Pancreas (tissue), 10 donors: ENCODE measurements around the gene CFAP100. TPM values are rescaled to one million over a fixed set of nuclear protein-coding genes. Genes with fewer than 3 reads are reported as not detected.

Experiments
- ATAC-seq, 4 donors: fragments of 200-7000 bp; cut with Tn5 transposase; one replicate each; pipeline versions ENCODE4 v1.8.0 to v1.9.1; 2020; ENCODE audit warnings: mild to moderate bottlenecking in 4 of 4, moderate library complexity in 4 of 4
- DNase-seq, 6 donors: peaks; one replicate each; pipeline ENCODE4 v3.0.0-alpha.2; 2020
- FAIRE-seq: peaks from 2 replicates; lab custom pipeline; 2012; peaks lifted over from hg19 to GRCh38; lab: Jason Lieb, UNC
- H3K27ac ChIP-seq, 4 donors: fragments of 200-600 bp; sonication (generic); 1 replicate in 3 of 4; 2 replicates in 1 of 4; pipeline versions ENCODE4 v1.5.0 to v1.8.0; 2020
- H3K27me3 ChIP-seq, 4 donors: fragments of 200-600 bp; one replicate each; pipeline ENCODE4 v1.8.0; 2021
- H3K36me3 ChIP-seq, 3 donors: fragments of 200-600 bp; sonication (generic) in 1 of 3; one replicate each; pipeline versions ENCODE4 v1.5.0 to v1.8.0; 2020 to 2021
- H3K4me1 ChIP-seq, 3 donors: fragments of 200-600 bp; one replicate each; pipeline ENCODE4 v1.8.0; 2021
- H3K4me3 ChIP-seq, 4 donors: fragments of 200-600 bp; sonication (generic) in 2 of 4; one replicate each; pipeline versions ENCODE4 v1.5.0 to v1.8.0; 2020 to 2021
- H3K9me3 ChIP-seq, 4 donors: fragments of 200-600 bp; one replicate each; pipeline ENCODE4 v1.8.0; 2021
- WGBS, 2 donors: extraction: QIAGEN DNeasy Blood & Tissue Kit; methylation state at CpG; one replicate each; pipeline ENCODE4 v1.1.7; 2013; 5-methylcytosine and 5-hydroxymethylcytosine counted together
- intact Hi-C, 3 donors: fragments of 100-400 bp; cut with DNase I; formaldehyde crosslinking; loops; one replicate each; pipeline versions ENCODE4 v1.11.1 to v1.14.2; 2022
- polyA plus RNA-seq, 2 donors: library from polyadenylated mRNA; stranded (reverse); fragments of 200-250 nt; gene quantifications; one replicate each; pipeline ENCODE4 v1.2.3, GENCODE V29; 2013
- total RNA-seq, 6 donors: library from RNA; stranded (reverse); fragmentation: NEBNext Ultra II Directional in 4 of 6; extraction: Animal tissue kit (Norgen Biotek cat#: 25700) in 4 of 6; gene quantifications; one replicate each; pipeline versions ENCODE4 v1.2.1 to v1.2.4, GENCODE V29; 2021 to 2023
- TF ChIP-seq, protein P1 (sequence below), 4 donors: fragments of 200-600 bp; sonication (generic) in 3 of 4; IDR thresholded peaks; one replicate each; pipeline versions ENCODE4 v1.5.0 to v1.8.0; 2021; ENCODE audit warnings: antibody characterized with exemption in 4 of 4
- donor health status: healthy with polysubstance abuse.
- donor health status: DM: no; HTN: no; CAD: no; lungs with moderate emphysema.
- donor health status: DM: no; HTN: no; CAD: no.
- donor health status: control.
- donor health status: control.
- donor health status: Bipolar disorder and iron deficiency.
- donor health status: DM: yes; HTN: yes; CAD: no.
- donor health status: DM: no; HTN: no; CAD: no.
- donor health status: DM: no; HTN: no; CAD: no.
- donor health status: DM: yes; HTN: yes; CAD: no.

The CFAP100 gene
- total and polyA plus RNA-seq, 8 donors: not detected

DNA sequence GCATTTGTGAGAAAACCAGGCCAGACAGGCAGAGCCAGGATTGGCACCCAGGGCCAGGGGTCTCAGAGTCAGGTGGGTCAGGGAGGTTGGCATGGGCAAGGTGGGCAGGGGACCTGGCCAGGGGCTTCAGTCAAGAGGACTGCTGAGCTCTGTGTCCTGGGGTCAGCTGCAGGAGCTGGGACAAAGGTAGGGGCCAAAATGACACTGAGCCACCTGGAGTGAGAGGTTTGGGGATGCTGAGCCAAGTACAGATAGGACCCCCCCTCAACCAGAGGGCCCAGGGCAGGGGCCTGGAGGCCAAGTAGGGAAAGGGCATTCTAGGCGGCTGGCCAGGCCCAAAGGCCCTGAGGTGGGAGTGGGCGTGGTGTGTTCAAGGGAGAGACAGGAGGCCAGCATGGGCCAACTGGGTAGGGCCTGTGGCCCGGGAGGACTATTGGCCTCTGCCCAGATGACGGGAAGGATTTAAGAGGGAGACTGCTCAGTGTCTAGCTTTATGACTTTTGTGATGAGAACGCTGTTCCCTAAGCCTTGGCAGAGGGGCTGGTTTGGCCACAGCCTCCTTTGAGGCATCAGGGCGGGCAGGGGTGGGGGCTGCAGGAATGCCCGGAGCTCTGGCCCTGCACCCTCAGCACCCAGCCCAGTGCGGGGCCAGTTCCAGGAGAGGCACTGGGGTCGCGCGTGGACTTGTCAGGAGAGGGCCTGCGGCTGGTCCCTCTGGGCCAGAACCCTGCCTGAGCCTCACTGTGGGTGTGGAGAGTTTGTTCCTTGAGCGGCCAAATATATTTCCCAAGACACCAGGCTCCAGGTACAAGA, 3.1 kb downstream of the CFAP100 start:
- no peaks in the 10 kb centered on the region for H3K9me3 ChIP-seq
- ATAC-seq: no peak
- no peaks in the 10 kb centered on the region for H3K4me1 ChIP-seq
- WGBS, 2 donors: 89 to 95% methylated on average over 13 of the region's 13 CpGs
- no peaks in the 10 kb centered on the region for H3K27me3 ChIP-seq
- TF ChIP-seq, protein P1, sequence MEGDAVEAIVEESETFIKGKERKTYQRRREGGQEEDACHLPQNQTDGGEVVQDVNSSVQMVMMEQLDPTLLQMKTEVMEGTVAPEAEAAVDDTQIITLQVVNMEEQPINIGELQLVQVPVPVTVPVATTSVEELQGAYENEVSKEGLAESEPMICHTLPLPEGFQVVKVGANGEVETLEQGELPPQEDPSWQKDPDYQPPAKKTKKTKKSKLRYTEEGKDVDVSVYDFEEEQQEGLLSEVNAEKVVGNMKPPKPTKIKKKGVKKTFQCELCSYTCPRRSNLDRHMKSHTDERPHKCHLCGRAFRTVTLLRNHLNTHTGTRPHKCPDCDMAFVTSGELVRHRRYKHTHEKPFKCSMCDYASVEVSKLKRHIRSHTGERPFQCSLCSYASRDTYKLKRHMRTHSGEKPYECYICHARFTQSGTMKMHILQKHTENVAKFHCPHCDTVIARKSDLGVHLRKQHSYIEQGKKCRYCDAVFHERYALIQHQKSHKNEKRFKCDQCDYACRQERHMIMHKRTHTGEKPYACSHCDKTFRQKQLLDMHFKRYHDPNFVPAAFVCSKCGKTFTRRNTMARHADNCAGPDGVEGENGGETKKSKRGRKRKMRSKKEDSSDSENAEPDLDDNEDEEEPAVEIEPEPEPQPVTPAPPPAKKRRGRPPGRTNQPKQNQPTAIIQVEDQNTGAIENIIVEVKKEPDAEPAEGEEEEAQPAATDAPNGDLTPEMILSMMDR (IDR thresholded peaks at IDR 0.05): no peak
- no peak overlapping the region for H3K27ac ChIP-seq
- peak in 2 of 6 donors; percentile 50 to 61 for DNase-seq
- intact Hi-C loops: no loop called here
- no peak for FAIRE-seq
- H3K4me3 ChIP-seq: no peak overlapping the region
- H3K36me3 ChIP-seq: no peaks in the 10 kb centered on the region

DNA sequence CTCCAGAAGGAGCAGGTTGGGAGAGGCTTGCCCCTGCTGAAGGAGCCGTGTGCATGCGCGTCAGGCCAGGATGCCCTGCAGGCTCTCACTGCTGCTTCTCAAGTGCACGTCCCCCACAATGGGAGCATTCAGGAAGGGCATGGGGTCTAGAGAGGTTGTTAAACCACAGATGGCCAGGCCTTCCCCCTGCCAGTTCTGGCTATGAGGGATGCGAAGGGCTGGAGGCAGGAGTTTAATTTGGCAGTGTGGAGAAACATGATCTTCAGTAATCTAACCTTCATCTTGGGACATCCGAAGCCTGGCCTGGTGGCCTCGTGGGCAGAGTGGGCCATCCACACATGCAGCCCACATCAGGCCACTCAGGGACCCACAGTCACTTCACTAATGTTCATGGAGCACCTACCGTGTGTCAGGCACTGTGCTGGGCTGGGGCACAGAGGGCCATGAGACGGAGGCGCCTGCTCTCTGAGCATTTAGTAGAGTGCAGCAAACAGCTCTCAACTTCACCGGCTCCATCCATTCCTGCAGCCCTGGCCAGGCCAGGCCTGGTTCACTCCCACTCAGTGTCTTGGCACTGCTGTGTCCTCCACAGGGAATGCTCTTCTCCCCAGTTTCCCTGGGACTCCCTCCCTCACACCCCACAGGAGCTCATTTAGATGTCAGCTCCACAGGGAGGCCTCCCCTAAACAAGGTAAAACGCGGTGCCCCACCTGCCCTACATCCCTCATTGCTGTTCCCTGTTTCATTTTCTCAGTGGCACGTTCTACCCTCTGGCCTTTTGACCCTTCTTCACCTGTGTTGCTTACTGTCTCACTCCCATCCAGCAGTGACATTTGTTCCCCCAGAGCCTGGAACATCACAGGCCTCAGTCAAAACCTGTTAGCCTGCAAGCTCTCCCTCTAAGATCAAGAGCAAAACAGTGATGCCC, 4.0 kb downstream of the CFAP100 start:
- FAIRE-seq (no peak), ATAC-seq (no peak)
- no peaks in the 10 kb centered on the region for H3K36me3 ChIP-seq

DNA sequence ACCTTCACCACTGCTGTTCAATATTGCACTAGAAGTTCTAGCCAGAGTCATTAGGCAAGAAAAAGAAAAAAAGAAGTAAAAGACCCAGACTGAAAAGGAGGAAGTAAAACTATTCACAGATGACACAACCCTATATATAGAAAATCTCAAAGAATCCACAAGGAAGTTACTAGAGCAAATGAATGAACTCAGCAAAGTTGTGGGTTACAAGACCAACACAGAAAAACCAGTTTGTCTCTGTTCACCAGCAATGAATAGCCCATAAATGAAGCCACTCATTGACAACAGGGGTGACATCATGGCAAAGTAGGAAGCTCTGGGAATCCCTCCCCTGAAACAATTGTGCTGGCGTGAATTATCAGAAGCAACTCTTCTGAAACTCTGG, 4.6 kb downstream of the CFAP100 start:
- FAIRE-seq: no peak

More for the DNA sequence above, 4.0 kb downstream of the CFAP100 start:
- H3K4me1 ChIP-seq: no peaks in the 10 kb centered on the region
- peak in 2 of 6 donors; percentile 33 for DNase-seq
- H3K4me3 ChIP-seq: no peak overlapping the region
- H3K9me3 ChIP-seq: no peaks in the 10 kb centered on the region
- H3K27ac ChIP-seq: no peak overlapping the region
- intact Hi-C loops: no loop called here
- TF ChIP-seq, protein P1 (IDR thresholded peaks at IDR 0.05): no peak
- 89 to 92% methylated on average over 14 of the region's 14 CpGs for WGBS, 2 donors
- H3K27me3 ChIP-seq: no peaks in the 10 kb centered on the region

DNA sequence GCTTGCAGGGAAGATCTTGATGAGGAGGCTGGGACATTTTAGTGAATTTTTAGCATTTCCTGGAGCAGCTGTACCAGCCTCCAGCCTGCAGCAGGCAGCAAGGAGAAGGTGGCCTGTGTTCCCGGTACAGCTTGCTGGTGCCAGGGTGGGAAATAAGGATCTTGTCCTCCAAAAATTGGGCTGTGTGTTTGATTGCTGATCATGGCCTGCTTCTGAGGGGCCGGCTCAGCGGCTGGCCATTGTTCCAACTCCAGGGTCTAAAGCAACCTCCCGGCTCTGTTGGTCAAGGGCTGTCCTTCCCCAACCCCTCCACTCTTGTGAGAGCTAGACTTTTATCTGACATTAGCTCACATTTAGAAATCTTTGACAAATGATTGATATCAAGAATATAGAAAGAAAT, 5.0 kb downstream of the CFAP100 start:
- no peak for ATAC-seq
- WGBS, 2 donors: 94 to 99% methylated on average over 4 of the region's 4 CpGs
- no peak overlapping the region for H3K4me3 ChIP-seq
- intact Hi-C loops: no loop called here
- H3K4me1 ChIP-seq: no peaks in the 10 kb centered on the region
- H3K9me3 ChIP-seq: no peaks in the 10 kb centered on the region
- H3K36me3 ChIP-seq: no peaks in the 10 kb centered on the region
- H3K27ac ChIP-seq: no peak overlapping the region
- no peak for DNase-seq
- no peak for FAIRE-seq
- no peaks in the 10 kb centered on the region for H3K27me3 ChIP-seq
- TF ChIP-seq, protein P1 (IDR thresholded peaks at IDR 0.05): no peak

More for the DNA sequence above, 4.6 kb downstream of the CFAP100 start:
- 88 to 96% methylated on average over 1 of the region's 1 CpG for whole genome bisulfite sequencing, 2 donors
- Histone ChIP-seq H3K27me3 (no peaks in the 10 kb centered on the region), H3K27ac (no peak overlapping the region), H3K4me1 (no peaks in the 10 kb centered on the region), H3K36me3 (no peaks in the 10 kb centered on the region), H3K9me3 (no peaks in the 10 kb centered on the region), H3K4me3 (no peak overlapping the region)
- DNase-seq (no peak), ATAC-seq (peak in 2 of 4 donors; percentile 53 to 56)
- intact Hi-C loops: no loop called here
- TF ChIP-seq, protein P1 (IDR thresholded peaks at IDR 0.05): no peak
